Thymus (tissue), 11 donors: ENCODE data around the gene KRT34. TPM values are rescaled to one million over a fixed set of nuclear protein-coding genes. Genes with fewer than 3 reads are reported as not detected.

Source experiments
- DNase-seq, 9 donors: peaks; one replicate each; pipeline ENCODE4 v3.0.0-alpha.2; 2013; ENCODE audit warnings: low spot score in 9 of 9, low read depth in 6 of 9, missing footprints in 1 of 9
- H3K27ac ChIP-seq, 2 donors: one replicate each; pipeline ENCODE4 v1.5.1; 2013; ENCODE audit warnings: control low read depth in 1 of 2, low read depth in 1 of 2, low read length in 1 of 2, mild to moderate bottlenecking in 1 of 2, moderate library complexity in 1 of 2
- H3K27me3 ChIP-seq, 2 donors: one replicate each; pipeline ENCODE4 v1.5.1; 2013; ENCODE audit warnings: low read length in 1 of 2; ENCODE audit not compliant: control insufficient read depth in 2 of 2, insufficient read depth in 1 of 2
- H3K36me3 ChIP-seq, 2 donors: one replicate each; pipeline ENCODE4 v1.5.1; 2013; ENCODE audit warnings: low read length in 1 of 2, mild to moderate bottlenecking in 1 of 2, moderate library complexity in 1 of 2; ENCODE audit not compliant: control insufficient read depth in 2 of 2, insufficient read depth in 2 of 2
- H3K4me1 ChIP-seq, 2 donors: one replicate each; pipeline ENCODE4 v1.5.1; 2013; ENCODE audit warnings: low read length in 2 of 2; ENCODE audit not compliant: control insufficient read depth in 2 of 2, insufficient read depth in 2 of 2
- H3K4me3 ChIP-seq, 2 donors: one replicate each; pipeline ENCODE4 v1.5.1; 2013; ENCODE audit warnings: low read length in 2 of 2, control low read depth in 1 of 2, mild to moderate bottlenecking in 1 of 2
- H3K9me3 ChIP-seq, 2 donors: one replicate each; pipeline ENCODE4 v1.5.1; 2013; ENCODE audit warnings: low read length in 1 of 2, mild to moderate bottlenecking in 1 of 2; ENCODE audit not compliant: control insufficient read depth in 2 of 2, insufficient read depth in 1 of 2
- WGBS: extraction: QIAGEN DNeasy Blood & Tissue Kit; methylation state at CpG from one replicate; pipeline ENCODE4 v1.1.7; 2013; 5-methylcytosine and 5-hydroxymethylcytosine counted together
- polyA plus RNA-seq: library from polyadenylated mRNA; stranded (reverse); fragments of 200-250 nt; gene quantifications from one replicate; pipeline ENCODE4 v1.2.3, GENCODE V29; 2013
- total RNA-seq: library from RNA; stranded (reverse); fragments of 120-200 nt; gene quantifications from one replicate; pipeline ENCODE4 v1.2.4, GENCODE V29; 2013
- donor health status: healthy.

Gene KRT34
- total and polyA plus RNA-seq, 2 donors: 0.52 to 1.5 TPM

DNA sequence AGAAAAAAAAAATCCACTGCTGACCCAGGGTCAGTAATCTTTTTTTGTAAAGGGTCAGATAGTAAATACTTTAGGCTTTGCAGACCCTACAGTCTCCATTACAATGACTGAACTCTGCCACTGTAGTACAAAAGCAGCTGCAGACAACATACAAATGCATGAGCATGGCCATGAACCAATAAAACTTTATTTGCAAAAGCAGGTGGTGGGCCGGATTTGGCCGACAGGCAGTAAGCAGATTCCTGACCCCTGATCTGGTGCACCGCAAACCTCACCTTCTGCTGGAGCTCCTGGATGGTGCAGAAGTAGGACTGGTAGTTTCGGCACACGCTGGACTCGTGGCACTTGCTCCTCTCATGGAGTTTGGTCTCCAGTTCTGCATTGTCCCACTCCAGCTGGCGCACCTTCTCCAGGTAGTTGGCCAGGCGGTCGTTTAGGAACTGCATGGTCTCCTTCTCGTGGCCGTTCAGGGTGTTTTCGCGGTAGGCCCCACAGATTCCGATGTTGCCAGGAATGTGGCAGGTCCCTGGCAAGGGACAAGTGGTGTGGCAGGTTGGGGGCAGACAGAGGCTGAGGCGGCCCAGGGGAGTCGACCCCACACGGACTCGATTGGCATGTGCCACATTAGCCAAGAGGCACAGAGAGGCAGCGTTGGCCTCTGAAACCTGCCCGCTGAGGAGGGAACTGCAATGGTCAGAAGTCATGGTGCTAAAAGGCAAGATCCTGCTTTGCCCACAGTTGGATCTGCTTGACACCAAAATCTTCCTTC is 29.1 kb upstream of the KRT34 start:
- Histone ChIP-seq H3K27ac (no peak overlapping the region), H3K36me3 (no peaks in the 10 kb centered on the region), H3K4me3 (no peak overlapping the region), H3K9me3 (no peaks in the 10 kb centered on the region), H3K4me1 (no peaks in the 10 kb centered on the region), H3K27me3 (no peaks in the 10 kb centered on the region)
- DNase-seq: no peak
- 95% methylated on average over 20 of the region's 20 CpGs for WGBS

DNA sequence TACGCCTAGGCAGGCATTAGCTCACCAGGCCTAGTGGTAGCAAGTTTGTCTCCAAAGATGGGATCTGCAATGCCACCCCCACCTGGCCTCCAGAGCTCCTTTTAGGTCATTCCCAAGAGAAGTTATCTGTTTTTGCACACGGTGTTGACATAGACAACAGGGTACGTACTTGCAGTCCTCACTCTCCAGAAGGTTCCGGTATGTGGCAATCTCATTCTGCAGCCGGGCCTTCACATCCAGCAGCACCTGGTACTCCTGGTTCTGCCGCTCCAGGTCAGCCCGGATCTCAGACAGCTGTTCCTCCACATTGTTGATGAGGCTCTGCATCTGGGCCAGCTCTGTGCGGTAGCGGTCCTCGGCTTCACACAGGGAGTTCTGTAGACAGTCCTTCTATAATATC is 25.1 kb upstream of the KRT34 start:
- WGBS: 98% methylated on average over 10 of the region's 10 CpGs
- H3K27ac ChIP-seq: no peak overlapping the region
- H3K9me3 ChIP-seq: no peaks in the 10 kb centered on the region
- H3K4me1 ChIP-seq: no peaks in the 10 kb centered on the region
- no peaks in the 10 kb centered on the region for H3K27me3 ChIP-seq
- no peak for DNase-seq
- H3K4me3 ChIP-seq: no peak overlapping the region
- no peaks in the 10 kb centered on the region for H3K36me3 ChIP-seq

DNA sequence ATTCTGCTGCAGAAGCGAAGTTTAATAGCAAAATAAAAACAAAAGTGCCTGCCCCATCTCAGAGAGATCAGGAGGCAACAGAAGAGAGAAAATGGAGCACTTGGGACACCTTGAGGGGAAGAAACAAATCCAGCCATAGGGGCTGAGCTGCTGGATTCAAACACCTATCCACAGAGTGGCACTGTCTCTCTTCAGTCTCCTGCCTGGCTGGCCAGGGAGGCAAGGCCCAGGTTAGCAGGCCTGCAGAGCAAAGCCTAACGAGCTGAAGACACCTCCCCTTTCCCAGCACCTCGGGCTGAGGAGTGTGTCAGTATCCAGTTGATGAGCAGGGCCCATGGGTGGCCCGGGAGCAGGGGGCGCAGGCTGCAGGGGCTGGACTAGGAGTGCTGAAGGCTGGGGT is 24.1 kb upstream of the KRT34 start:
- Histone ChIP-seq H3K27me3 (no peaks in the 10 kb centered on the region), H3K4me3 (no peak overlapping the region), H3K4me1 (no peaks in the 10 kb centered on the region), H3K36me3 (no peaks in the 10 kb centered on the region), H3K27ac (no peak overlapping the region), H3K9me3 (no peaks in the 10 kb centered on the region)
- DNase-seq: no peak
- 63% methylated on average over 5 of the region's 5 CpGs for WGBS

DNA sequence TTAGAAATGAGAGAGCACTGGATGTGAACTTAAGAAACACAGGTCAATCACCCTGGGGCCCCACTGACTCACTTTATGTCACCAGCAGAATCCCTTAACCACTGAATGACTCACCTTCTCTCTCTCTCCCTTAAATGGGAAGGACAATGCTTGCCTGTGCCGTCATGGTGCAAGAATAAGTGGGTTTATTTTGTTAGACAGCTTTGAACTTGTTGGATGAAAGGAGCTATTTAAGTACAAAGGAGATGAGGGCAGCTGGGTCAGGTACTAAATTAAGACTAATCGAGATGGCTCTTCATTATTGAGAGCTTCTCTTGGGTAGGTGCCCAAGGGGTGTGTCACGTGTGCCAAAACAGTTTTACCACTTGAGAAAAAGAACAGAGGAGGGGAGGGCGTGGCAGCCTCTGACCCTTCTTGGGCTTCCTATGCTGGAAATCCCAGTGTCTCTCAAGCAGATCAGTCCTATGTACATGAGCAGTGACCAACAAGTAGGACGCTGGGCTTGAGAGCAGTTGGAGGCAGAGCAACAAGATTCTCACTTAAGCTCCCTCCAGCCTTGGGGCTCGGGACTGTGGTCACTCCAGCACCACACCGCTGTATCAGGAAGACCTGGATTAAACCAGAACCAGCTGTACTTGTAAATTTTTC is 22.0 kb upstream of the KRT34 start:
- WGBS: 88% methylated on average over 7 of the region's 7 CpGs
- no peaks in the 10 kb centered on the region for H3K36me3 ChIP-seq
- no peaks in the 10 kb centered on the region for H3K27me3 ChIP-seq
- no peaks in the 10 kb centered on the region for H3K9me3 ChIP-seq
- no peaks in the 10 kb centered on the region for H3K4me1 ChIP-seq
- no peak overlapping the region for H3K4me3 ChIP-seq
- H3K27ac ChIP-seq: no peak overlapping the region
- no peak for DNase-seq

DNA sequence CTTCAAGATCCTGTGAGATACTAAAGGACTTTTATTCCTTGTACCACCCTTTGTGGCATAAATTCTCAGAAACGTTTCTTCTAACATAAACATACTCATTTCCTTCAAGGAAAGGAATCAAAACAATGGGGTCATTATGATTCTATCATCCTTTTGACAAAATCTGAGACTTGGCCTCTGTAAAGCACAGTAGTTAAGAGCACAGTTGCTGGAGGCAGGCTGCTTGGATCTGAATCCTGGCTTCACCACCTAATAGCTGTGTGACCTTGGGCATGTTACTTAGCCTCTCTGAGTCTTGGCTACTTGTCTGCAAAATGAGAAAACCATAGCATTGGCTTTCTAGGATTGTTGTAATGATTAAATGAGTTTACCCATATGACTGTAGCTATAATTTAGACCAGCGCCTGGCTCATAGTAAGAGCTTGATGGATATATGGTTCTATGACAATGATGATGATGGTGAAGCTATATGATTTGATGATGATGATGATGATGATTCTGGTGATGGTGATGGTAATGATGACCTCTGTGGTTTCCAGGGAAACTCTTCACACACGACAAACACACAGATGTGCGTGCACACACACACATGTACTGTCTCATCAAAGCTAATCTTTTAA is 21.4 kb upstream of the KRT34 start:
- no peak for DNase-seq
- Histone ChIP-seq H3K27me3 (no peaks in the 10 kb centered on the region), H3K4me1 (no peaks in the 10 kb centered on the region), H3K36me3 (no peaks in the 10 kb centered on the region), H3K9me3 (no peaks in the 10 kb centered on the region), H3K27ac (no peak overlapping the region), H3K4me3 (no peak overlapping the region)
- 80% methylated on average over 4 of the region's 4 CpGs for WGBS

DNA sequence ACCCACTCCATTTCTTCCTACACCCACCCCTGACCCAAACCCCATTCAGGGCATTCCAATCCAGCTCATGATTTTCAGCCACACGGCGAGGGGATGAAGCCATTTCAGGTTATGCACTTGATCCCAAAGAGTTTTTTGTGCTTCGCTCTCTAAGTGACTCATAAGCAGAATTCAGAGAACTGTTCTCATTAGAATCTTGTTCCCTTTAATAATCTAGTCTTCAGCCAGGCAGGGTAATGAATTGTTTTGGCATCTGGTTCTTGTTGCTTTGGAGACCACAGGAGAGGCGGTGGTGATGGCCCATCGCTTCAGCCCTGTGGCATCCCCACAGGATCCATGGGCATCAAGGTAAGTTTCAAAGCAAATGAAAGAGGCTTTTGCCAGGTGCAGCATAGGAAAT is 20.1 kb upstream of the KRT34 start:
- Histone ChIP-seq H3K4me1 (no peaks in the 10 kb centered on the region), H3K27ac (no peak overlapping the region), H3K36me3 (no peaks in the 10 kb centered on the region), H3K9me3 (no peaks in the 10 kb centered on the region), H3K27me3 (no peaks in the 10 kb centered on the region), H3K4me3 (no peak overlapping the region)
- WGBS: 97% methylated on average over 5 of the region's 5 CpGs
- DNase-seq: no peak

DNA sequence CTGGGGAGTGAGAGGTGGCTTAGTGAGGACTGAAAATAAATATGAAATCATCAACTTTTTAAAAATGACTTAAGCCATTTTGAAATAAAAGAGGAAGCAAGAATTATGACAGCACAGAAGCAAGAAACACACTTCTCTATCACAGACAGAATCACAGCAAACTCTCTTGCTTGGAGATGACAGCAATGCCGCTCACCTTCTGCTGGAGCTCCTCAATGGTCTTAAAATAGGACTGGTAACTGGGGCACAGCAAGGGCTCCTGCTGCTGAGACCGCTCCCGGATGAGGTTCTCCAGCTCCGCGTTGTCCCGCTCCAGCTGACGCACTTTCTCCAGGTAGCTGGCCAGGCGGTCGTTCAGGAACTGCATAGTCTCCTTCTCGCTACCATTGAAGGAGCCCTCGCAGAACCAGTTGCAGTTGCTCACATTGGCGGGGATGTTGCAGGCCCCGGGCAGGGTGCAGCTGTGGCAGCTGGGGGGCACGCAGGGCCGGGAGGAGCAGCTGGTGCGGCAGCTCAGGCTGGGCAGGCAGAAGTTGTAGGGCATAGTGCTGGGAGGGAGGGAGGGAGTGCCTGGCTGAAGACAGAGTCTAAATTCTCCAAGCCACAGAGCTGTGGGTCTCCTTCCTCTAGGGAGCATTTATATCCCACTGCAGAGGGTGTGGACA is 15.0 kb upstream of the KRT34 start, which contains the start of gene KRT31:
Gene KRT31 (minus strand): TSS at position 613 of the 665 bp plus-strand sequence. CDS start 69 bp downstream, at position 544.
- Histone ChIP-seq H3K4me3 (no peak within 1 kb of the TSS), H3K4me1 (peaks cover 0 to 7% of the 10 kb centered on the region in 2 donors), H3K27ac (no peak within 1 kb of the TSS), H3K9me3 (no peaks in the 10 kb centered on the region), H3K27me3 (no peaks in the 10 kb centered on the region), H3K36me3 (no peaks in the 10 kb centered on the region)
- 96% methylated on average over 16 of the region's 16 CpGs for WGBS
- no peak for DNase-seq

DNA sequence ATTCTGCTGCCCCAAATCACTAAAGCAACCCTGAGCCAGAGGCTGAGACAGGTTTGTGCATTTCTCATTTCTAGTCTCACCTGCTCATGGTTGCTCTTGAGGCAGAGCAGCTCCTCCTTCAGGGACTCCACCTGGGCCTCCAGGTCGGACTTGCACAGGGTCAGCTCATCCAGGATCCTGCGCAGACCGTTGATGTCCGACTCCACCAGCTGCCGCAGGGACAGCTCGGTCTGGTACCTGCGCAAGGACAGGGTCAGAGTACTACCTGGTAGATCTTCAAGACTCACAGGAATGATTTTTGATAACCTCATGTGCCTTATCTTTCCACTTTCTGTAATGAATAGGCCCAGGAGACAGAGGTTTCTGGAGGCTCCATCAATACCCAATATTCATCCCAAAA is 14.2 kb upstream of the KRT34 start:
- DNase-seq: no peak
- Histone ChIP-seq H3K36me3 (no peaks in the 10 kb centered on the region), H3K9me3 (no peaks in the 10 kb centered on the region), H3K27me3 (no peaks in the 10 kb centered on the region), H3K4me1 (peaks cover 0 to 7% of the 10 kb centered on the region in 2 donors), H3K4me3 (no peak overlapping the region), H3K27ac (peak overlapping the region in 1 of 2 donors; percentile 52)
- 96% methylated on average over 7 of the region's 7 CpGs for WGBS

DNA sequence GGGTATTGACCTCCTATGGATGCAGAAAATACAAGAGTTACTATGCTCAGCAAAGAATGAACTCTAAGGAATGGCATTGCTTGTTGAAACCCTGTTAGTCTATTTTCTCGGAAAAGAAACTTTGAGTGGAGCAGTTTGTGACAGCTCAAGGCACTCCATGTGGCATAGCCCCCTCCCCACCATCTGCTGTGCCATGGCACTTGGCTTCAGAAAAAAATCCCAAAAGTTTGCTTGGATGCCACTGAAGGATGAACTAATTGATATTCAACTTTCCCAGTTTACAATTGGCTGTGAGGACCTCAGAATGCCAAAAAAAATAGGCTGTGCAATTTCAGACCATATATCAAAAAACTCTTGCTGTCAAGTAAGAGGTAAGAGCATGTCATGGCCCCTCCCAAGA is 13.5 kb upstream of the KRT34 start:
- Histone ChIP-seq H3K4me3 (no peak overlapping the region), H3K27ac (peak overlapping the region; percentile 26 to 59), H3K4me1 (peaks cover 0 to 7% of the 10 kb centered on the region in 2 donors), H3K27me3 (no peaks in the 10 kb centered on the region), H3K36me3 (no peaks in the 10 kb centered on the region), H3K9me3 (no peaks in the 10 kb centered on the region)
- DNase-seq: no peak
- WGBS: 94% methylated on average over 1 of the region's 1 CpG
